CD4-positive, alpha-beta T cell treated with Interleukin-4 for 4 hours (primary cell): ENCODE results near the gene OR4D11.
"Not testable (repeated sequence)": the region's sequence is repeated elsewhere in the genome, so short reads cannot be mapped to it uniquely, and the experiment has no call there.

Experiments
- DNase-seq: peaks from one replicate; pipeline ENCODE4 v3.0.0-alpha.2; 2020

OR4D11 gene

GRCh38 chr11:59503276-59503675, at the start of gene OR4D11:
TSS of gene OR4D11 (plus strand) at chr11:59503576. CDS start at chr11:59503576, 0 bp downstream.
- DNase-seq, result no peak

GRCh38 chr11:59456661-59457060, 46.7 kb upstream of the OR4D11 start, which contains the start of gene OR4D6:
TSS of gene OR4D6 (plus strand) at chr11:59456961. CDS start at chr11:59456961, 0 bp downstream.
- no peak for DNase-seq

- DNase-seq, result no peak
Observed at GRCh38 chr11:59459916-59460315, 43.5 kb upstream of the OR4D11 start.

- DNase-seq, result no peak
Observed at GRCh38 chr11:59463190-59463641, 40.2 kb upstream of the OR4D11 start.

GRCh38 chr11:59473015-59473414, 30.4 kb upstream of the OR4D11 start, which contains the start of gene OR4D10:
TSS of gene OR4D10 (plus strand) at chr11:59473315. CDS start at chr11:59477430, 4,115 bp downstream.
- DNase-seq, result no peak

- DNase-seq, result no peak
Observed at GRCh38 chr11:59475176-59475575, 28.2 kb upstream of the OR4D11 start.

GRCh38 chr11:59479906-59480305, 23.5 kb upstream of the OR4D11 start:
- DNase-seq, result no peak

GRCh38 chr11:59480359-59480758, 23.0 kb upstream of the OR4D11 start:
- no peak for DNase-seq

- no peak for DNase-seq
Observed at GRCh38 chr11:59501931-59502330, 1.4 kb upstream of the OR4D11 start.

GRCh38 chr11:59510941-59511589, 7.7 kb downstream of the OR4D11 start, which contains the start of gene OR4D9:
TSS of gene OR4D9 (plus strand) at chr11:59511539. CDS start at chr11:59514913, 3,374 bp downstream.
- DNase-seq, result no peak

- DNase-seq, result no peak
Observed at GRCh38 chr11:59511675-59512074, 8.3 kb downstream of the OR4D11 start.

GRCh38 chr11:59520139-59520538, 16.8 kb downstream of the OR4D11 start:
- DNase-seq, result not testable (repeated sequence)

- DNase-seq, result no peak
Observed at GRCh38 chr11:59520741-59521140, 17.4 kb downstream of the OR4D11 start.

- DNase-seq, result no peak
Observed at GRCh38 chr11:59523541-59523940, 20.2 kb downstream of the OR4D11 start.

GRCh38 chr11:59528711-59529110, 25.3 kb downstream of the OR4D11 start:
- no peak for DNase-seq

- DNase-seq, result no peak
Observed at GRCh38 chr11:59532620-59533019, 29.2 kb downstream of the OR4D11 start.

GRCh38 chr11:59534676-59535075, 31.3 kb downstream of the OR4D11 start:
- no peak for DNase-seq

GRCh38 chr11:59542142-59542810, 38.9 kb downstream of the OR4D11 start:
- DNase-seq, result no peak

- DNase-seq, result not testable (repeated sequence)
Observed at GRCh38 chr11:59543713-59544112, 40.3 kb downstream of the OR4D11 start.

- no peak for DNase-seq
Observed at GRCh38 chr11:59544869-59545178, 41.4 kb downstream of the OR4D11 start.

GRCh38 chr11:59545179-59546020, 42.0 kb downstream of the OR4D11 start:
- no peak for DNase-seq

- DNase-seq, result not testable (repeated sequence)
Observed at GRCh38 chr11:59547605-59548308, 44.4 kb downstream of the OR4D11 start.

- no peak for DNase-seq
Observed at GRCh38 chr11:59548309-59548656, 44.9 kb downstream of the OR4D11 start.
